Measurements from ENCODE around the gene FARP1. TPM values are rescaled to one million over a fixed set of nuclear protein-coding genes. Genes with fewer than 3 reads are reported as not detected.
A peak's percentile ranks its signal among the peaks of the same experiment; 100 is the strongest.

FARP1 gene
- total and polyA plus RNA-seq, 2 of the 13 experiments (the other 11 are each of a cell fraction or from before 2014, with no cell fraction given): 70.6 to 126 TPM

GRCh38 chr13:98173431-98174152 is 30.7 kb downstream of the FARP1 start (continued):
- TF ChIP-seq, protein P1, sequence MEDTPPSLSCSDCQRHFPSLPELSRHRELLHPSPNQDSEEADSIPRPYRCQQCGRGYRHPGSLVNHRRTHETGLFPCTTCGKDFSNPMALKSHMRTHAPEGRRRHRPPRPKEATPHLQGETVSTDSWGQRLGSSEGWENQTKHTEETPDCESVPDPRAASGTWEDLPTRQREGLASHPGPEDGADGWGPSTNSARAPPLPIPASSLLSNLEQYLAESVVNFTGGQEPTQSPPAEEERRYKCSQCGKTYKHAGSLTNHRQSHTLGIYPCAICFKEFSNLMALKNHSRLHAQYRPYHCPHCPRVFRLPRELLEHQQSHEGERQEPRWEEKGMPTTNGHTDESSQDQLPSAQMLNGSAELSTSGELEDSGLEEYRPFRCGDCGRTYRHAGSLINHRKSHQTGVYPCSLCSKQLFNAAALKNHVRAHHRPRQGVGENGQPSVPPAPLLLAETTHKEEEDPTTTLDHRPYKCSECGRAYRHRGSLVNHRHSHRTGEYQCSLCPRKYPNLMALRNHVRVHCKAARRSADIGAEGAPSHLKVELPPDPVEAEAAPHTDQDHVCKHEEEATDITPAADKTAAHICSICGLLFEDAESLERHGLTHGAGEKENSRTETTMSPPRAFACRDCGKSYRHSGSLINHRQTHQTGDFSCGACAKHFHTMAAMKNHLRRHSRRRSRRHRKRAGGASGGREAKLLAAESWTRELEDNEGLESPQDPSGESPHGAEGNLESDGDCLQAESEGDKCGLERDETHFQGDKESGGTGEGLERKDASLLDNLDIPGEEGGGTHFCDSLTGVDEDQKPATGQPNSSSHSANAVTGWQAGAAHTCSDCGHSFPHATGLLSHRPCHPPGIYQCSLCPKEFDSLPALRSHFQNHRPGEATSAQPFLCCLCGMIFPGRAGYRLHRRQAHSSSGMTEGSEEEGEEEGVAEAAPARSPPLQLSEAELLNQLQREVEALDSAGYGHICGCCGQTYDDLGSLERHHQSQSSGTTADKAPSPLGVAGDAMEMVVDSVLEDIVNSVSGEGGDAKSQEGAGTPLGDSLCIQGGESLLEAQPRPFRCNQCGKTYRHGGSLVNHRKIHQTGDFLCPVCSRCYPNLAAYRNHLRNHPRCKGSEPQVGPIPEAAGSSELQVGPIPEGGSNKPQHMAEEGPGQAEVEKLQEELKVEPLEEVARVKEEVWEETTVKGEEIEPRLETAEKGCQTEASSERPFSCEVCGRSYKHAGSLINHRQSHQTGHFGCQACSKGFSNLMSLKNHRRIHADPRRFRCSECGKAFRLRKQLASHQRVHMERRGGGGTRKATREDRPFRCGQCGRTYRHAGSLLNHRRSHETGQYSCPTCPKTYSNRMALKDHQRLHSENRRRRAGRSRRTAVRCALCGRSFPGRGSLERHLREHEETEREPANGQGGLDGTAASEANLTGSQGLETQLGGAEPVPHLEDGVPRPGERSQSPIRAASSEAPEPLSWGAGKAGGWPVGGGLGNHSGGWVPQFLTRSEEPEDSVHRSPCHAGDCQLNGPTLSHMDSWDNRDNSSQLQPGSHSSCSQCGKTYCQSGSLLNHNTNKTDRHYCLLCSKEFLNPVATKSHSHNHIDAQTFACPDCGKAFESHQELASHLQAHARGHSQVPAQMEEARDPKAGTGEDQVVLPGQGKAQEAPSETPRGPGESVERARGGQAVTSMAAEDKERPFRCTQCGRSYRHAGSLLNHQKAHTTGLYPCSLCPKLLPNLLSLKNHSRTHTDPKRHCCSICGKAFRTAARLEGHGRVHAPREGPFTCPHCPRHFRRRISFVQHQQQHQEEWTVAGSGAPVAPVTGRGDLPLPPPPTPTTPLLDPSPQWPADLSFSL (CRISPR knock-in tag; IDR thresholded peaks at IDR 0.05): no peak
- TF ChIP-seq ZNF781 (CRISPR knock-in tag; IDR thresholded peaks at IDR 0.05; ENCODE audit: borderline replicate concordance, not compliant biosample characterization): no peak
- TF ChIP-seq, protein P2, sequence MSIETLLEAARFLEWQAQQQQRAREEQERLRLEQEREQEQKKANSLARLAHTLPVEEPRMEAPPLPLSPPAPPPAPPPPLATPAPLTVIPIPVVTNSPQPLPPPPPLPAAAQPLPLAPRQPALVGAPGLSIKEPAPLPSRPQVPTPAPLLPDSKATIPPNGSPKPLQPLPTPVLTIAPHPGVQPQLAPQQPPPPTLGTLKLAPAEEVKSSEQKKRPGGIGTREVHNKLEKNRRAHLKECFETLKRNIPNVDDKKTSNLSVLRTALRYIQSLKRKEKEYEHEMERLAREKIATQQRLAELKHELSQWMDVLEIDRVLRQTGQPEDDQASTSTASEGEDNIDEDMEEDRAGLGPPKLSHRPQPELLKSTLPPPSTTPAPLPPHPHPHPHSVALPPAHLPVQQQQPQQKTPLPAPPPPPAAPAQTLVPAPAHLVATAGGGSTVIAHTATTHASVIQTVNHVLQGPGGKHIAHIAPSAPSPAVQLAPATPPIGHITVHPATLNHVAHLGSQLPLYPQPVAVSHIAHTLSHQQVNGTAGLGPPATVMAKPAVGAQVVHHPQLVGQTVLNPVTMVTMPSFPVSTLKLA (IDR thresholded peaks at IDR 0.05): peak; percentile 35; the same call in 1 of the 2 replicates
- TF ChIP-seq ARNT (IDR thresholded peaks at IDR 0.05): no peak
- TF ChIP-seq ATF7-NPFF (CRISPR knock-in tag; IDR thresholded peaks at IDR 0.05; ENCODE audit: low read depth): no peak
- TF ChIP-seq FUBP1 (CRISPR knock-in tag; IDR thresholded peaks at IDR 0.05; ENCODE audit: borderline replicate concordance): 0 out of 2 replicates have a peak, but pooled peaks have one; percentile 43
- TF ChIP-seq RFXAP (CRISPR knock-in tag; IDR thresholded peaks at IDR 0.05; ENCODE audit: borderline replicate concordance): no peak
- TF ChIP-seq TFDP2 (CRISPR knock-in tag; IDR thresholded peaks at IDR 0.05): no peak
- TF ChIP-seq ZNF761 (CRISPR knock-in tag; conservative IDR thresholded peaks at IDR 0.05): no peak
- no peak for TF ChIP-seq NFYC (CRISPR knock-in tag; IDR thresholded peaks at IDR 0.05)
- no peak for TF ChIP-seq MXI1 (IDR thresholded peaks at IDR 0.05; ENCODE audit: borderline replicate concordance, low read depth, low read length)
- TF ChIP-seq MBD4 (IDR thresholded peaks at IDR 0.05; ENCODE audit: borderline replicate concordance, low read length): no peak
- TF ChIP-seq ADNP (CRISPR knock-in tag; IDR thresholded peaks at IDR 0.05): no peak
- no peak for TF ChIP-seq HOXA5 (CRISPR knock-in tag; IDR thresholded peaks at IDR 0.05)
- TF ChIP-seq PRDM4 (CRISPR knock-in tag; IDR thresholded peaks at IDR 0.05; ENCODE audit: borderline replicate concordance): no peak

All from HepG2 (cell line).